K562 (cell line): Measurements from ENCODE around the gene DPY19L1. TPM values are rescaled to one million over a fixed set of nuclear protein-coding genes. Genes with fewer than 3 reads are reported as not detected.

Experiments used
- ATAC-seq: fragments of 200-7000 bp; cut with Tn5 transposase; 3 replicates; pipeline ENCODE4 v1.9.1; 2020; ENCODE audit warnings: moderate library complexity
- BruUV-seq: library from RNA; stranded (reverse); fragments of 400-500 nt; replicated peaks from 2 replicates; lab custom pipeline; 2021; lab: Mats Ljungman, UMichigan
- CTCF ChIA-PET: fragments of 300-600 bp; formaldehyde crosslinking; extraction: SDS; loops from one replicate; lab custom pipeline; 2021; ENCODE audit warnings: low intra/inter-chr PET ratio; lab: Yijun Ruan, JAX
- POLR2A ChIA-PET: fragments of 300-600, 350-650 bp; sonication (Branson Sonifier 250); formaldehyde crosslinking; extraction: SDS; loops from one replicate; lab custom pipeline; 2021; ENCODE audit warnings: antibody characterized with exemption, inconsistent platforms; lab: Yijun Ruan, JAX
- DNase-seq, 4 experiments: peaks; one replicate each; pipeline versions ENCODE4 v3.0.0 to v3.0.0-alpha.2; 2011 to 2018; ENCODE audit warnings: low spot score in 3 of 4, mixed read lengths in 3 of 4; ENCODE audit errors: extremely low read depth in 1 of 4
- FAIRE-seq: peaks from 2 replicates; lab custom pipeline; 2011; peaks lifted over from hg19 to GRCh38; lab: Jason Lieb, UNC
- H2AFZ ChIP-seq: 2 replicates; pipeline ENCODE4 v1.6.0; 2011; ENCODE audit warnings: low read depth, low read length, control low read depth, inconsistent platforms
- H3K27ac ChIP-seq: fragments of 200-600 bp; 3 replicates; pipeline ENCODE4 v1.8.0; 2011; ENCODE audit warnings: low read depth, mild to moderate bottlenecking, control low read depth, inconsistent platforms, low read length, moderate library complexity, mixed read lengths; ENCODE audit errors: extremely low read depth
- H3K27me3 ChIP-seq, 2 experiments: fragments of 300-600 bp in 1 of 2; 2 replicates in 1 of 2; 3 replicates in 1 of 2; pipeline versions ENCODE4 v1.6.0 to v1.8.0; 2011; ENCODE audit warnings: inconsistent platforms in 2 of 2, low read length in 2 of 2, mild to moderate bottlenecking in 1 of 2, mixed read lengths in 1 of 2, moderate library complexity in 1 of 2; ENCODE audit not compliant: control insufficient read depth in 2 of 2, insufficient read depth in 2 of 2
- H3K36me3 ChIP-seq: fragments of 300-600 bp; 3 replicates; pipeline ENCODE4 v1.8.0; 2011; ENCODE audit warnings: mild to moderate bottlenecking, low read length, inconsistent platforms; ENCODE audit not compliant: control insufficient read depth, insufficient read depth
- H3K4me1 ChIP-seq, 2 experiments: fragments of 200-600 bp in 1 of 2; replicated peaks in 1 of 2; 2 replicates in 1 of 2; 3 replicates in 1 of 2; pipeline versions ENCODE4 v1.5.1 to v1.8.0; 2011; ENCODE audit warnings: inconsistent platforms in 2 of 2, low read length in 2 of 2, mild to moderate bottlenecking in 1 of 2, mixed read lengths in 1 of 2, moderate library complexity in 1 of 2; ENCODE audit not compliant: control insufficient read depth in 2 of 2, insufficient read depth in 2 of 2
- H3K4me2 ChIP-seq: 2 replicates; pipeline ENCODE4 v1.6.1; 2011; ENCODE audit warnings: low read length, control low read depth, inconsistent platforms, mixed read lengths; ENCODE audit not compliant: insufficient read depth
- H3K4me3 ChIP-seq: fragments of 200-600 bp; sonication (generic), shearing (Covaris generic); 2 replicates; pipeline ENCODE4 v1.5.1; 2016; ENCODE audit warnings: control low read depth, inconsistent platforms
- H3K79me2 ChIP-seq: fragments of 200-600 bp; 3 replicates; pipeline ENCODE4 v1.8.0; 2011; ENCODE audit warnings: low read length, inconsistent platforms; ENCODE audit not compliant: control insufficient read depth, insufficient read depth
- H3K9ac ChIP-seq, 2 experiments: 2 replicates each; pipeline versions ENCODE4 v1.6.0 to v1.6.1; 2011; ENCODE audit warnings: low read depth in 2 of 2, low read length in 2 of 2, control low read depth in 1 of 2, inconsistent platforms in 1 of 2, mild to moderate bottlenecking in 1 of 2, mixed read lengths in 1 of 2; ENCODE audit not compliant: insufficient read depth in 1 of 2
- H3K9me1 ChIP-seq: one replicate; pipeline ENCODE4 v1.6.0; 2011; ENCODE audit warnings: inconsistent platforms, mild to moderate bottlenecking, low read length, moderate library complexity; ENCODE audit not compliant: control insufficient read depth, insufficient read depth
- H3K9me3 ChIP-seq: replicated peaks from 2 replicates; pipeline ENCODE4 v1.5.1; 2011; ENCODE audit warnings: low read depth, low read length, inconsistent platforms; ENCODE audit not compliant: control insufficient read depth, insufficient read depth
- H4K20me1 ChIP-seq: replicated peaks from 2 replicates; pipeline ENCODE4 v1.6.1; 2011; ENCODE audit warnings: low read length, inconsistent platforms, mixed read lengths; ENCODE audit not compliant: control insufficient read depth, insufficient read depth
- BCL6 ChIP-seq: fragments of 250-450 bp; sonication (Bioruptor Pico); IDR thresholded peaks from 2 replicates; pipeline ENCODE4 v1.4.0; 2020
- MEIS2 ChIP-seq: fragments of 450-650 bp; IDR thresholded peaks from 2 replicates; pipeline ENCODE4 v1.6.1; 2014; ENCODE audit warnings: mild to moderate bottlenecking; ENCODE audit not compliant: partially characterized antibody
- NFIX ChIP-seq: fragments of 250-450 bp; sonication (Bioruptor Pico); IDR thresholded peaks from 2 replicates; pipeline ENCODE4 v1.4.0; 2020; ENCODE audit warnings: low read depth, mild to moderate bottlenecking, moderate library complexity
- NR2C2 ChIP-seq, 2 experiments: fragments of 200-800 bp in 1 of 2; sonication (Bioruptor generic) in 1 of 2; sonication (generic) in 1 of 2; formaldehyde crosslinking in 1 of 2; IDR thresholded peaks; 2 replicates each; pipeline versions ENCODE4 v1.6.1 to v1.8.0; 2016 to 2022; ENCODE audit warnings: mild to moderate bottlenecking in 1 of 2, missing compliant biosample characterization in 1 of 2, missing genetic modification characterization in 1 of 2, missing genetic modification reagents in 1 of 2
- NR2F6 ChIP-seq: fragments of 450-650 bp; formaldehyde crosslinking; IDR thresholded peaks from 2 replicates; pipeline ENCODE4 v1.4.0; 2020; ENCODE audit warnings: mild to moderate bottlenecking
- PHF21A ChIP-seq: fragments of 450-650 bp; IDR thresholded peaks from 2 replicates; pipeline ENCODE4 v1.6.1; 2017; ENCODE audit warnings: low read depth, borderline replicate concordance
- PRMT5 ChIP-seq: sonication (generic); formaldehyde crosslinking; IDR thresholded peaks from 2 replicates; pipeline ENCODE4 v1.5.0; 2020; ENCODE audit warnings: missing genetic modification reagents
- SRSF9 ChIP-seq: fragments of 200-400 bp; formaldehyde crosslinking; IDR thresholded peaks from 2 replicates; pipeline ENCODE4 v1.6.1; 2017; ENCODE audit warnings: low read depth, low read length, borderline replicate concordance
- TEAD4 ChIP-seq, 2 experiments: sonication (generic) in 1 of 2; formaldehyde crosslinking in 1 of 2; IDR thresholded peaks; 2 replicates each; pipeline versions ENCODE4 v1.6.1 to v1.8.0; 2012 to 2022; ENCODE audit warnings: borderline replicate concordance in 1 of 2, inconsistent platforms in 1 of 2, low read length in 1 of 2, mild to moderate bottlenecking in 1 of 2, missing genetic modification reagents in 1 of 2
- ZBTB7A ChIP-seq: IDR thresholded peaks from 2 replicates; pipeline ENCODE4 v1.6.1; 2011; ENCODE audit warnings: low read depth, mild to moderate bottlenecking, low read length, moderate library complexity, borderline replicate concordance; ENCODE audit not compliant: control insufficient read depth
- ZNF274 ChIP-seq: IDR thresholded peaks from 2 replicates; pipeline ENCODE4 v1.6.1; 2011; ENCODE audit warnings: low read depth, mild to moderate bottlenecking, low read length, moderate library complexity, borderline replicate concordance
- WGBS: fragments of 100-300 bp; shearing (Covaris generic); methylation state at CpG from one replicate; pipeline ENCODE4 v1.1.6; 2016; ENCODE audit warnings: low coverage, mixed read lengths; ENCODE audit not compliant: insufficient coverage; ENCODE audit errors: missing lambda C conversion rate; 5-methylcytosine and 5-hydroxymethylcytosine counted together
- in situ Hi-C: fragments of 300-500 bp; cut with MboI; formaldehyde crosslinking; loops from 4 replicates; pipeline ENCODE4 v1.15.0; 2018; ENCODE audit warnings: inconsistent platforms, mixed read lengths
- intact Hi-C: fragments of 100-400 bp; cut with micrococcal nuclease; formaldehyde crosslinking; loops from 2 replicates; pipeline ENCODE4 v1.14.2; 2022
- polyA plus RNA-seq, 8 experiments: library from polyadenylated mRNA; depleted of rRNA in 4 of 8; stranded (reverse) in 5 of 8; unstranded in 3 of 8; fragments of >200 nt; fragmentation: Nextera tagmentation in 2 of 8; fragmentation: Illumina TruSeq in 1 of 8; extraction: Ambion mirVana in 2 of 8; extraction: Trizol in 1 of 8; gene quantifications; 2 replicates each; pipeline versions ENCODE4 v1.2.1 to v1.2.3, GENCODE V29; 2011 to 2014; ENCODE audit warnings: inconsistent platforms in 1 of 8, missing spikeins in 1 of 8
- total RNA-seq, 7 experiments: library from RNA; depleted of rRNA in 6 of 7; stranded (reverse); fragments of >200 nt in 6 of 7; fragmentation: Illumina TruSeq in 2 of 7; extraction: Trizol in 2 of 7; gene quantifications; 2 replicates each; pipeline versions ENCODE4 v1.2.1 to v1.2.3, GENCODE V29; 2011 to 2021; ENCODE audit warnings: low replicate concordance in 1 of 7
- TF ChIP-seq, protein P1 (sequence below): fragments of 250-450 bp; sonication (Bioruptor Pico); IDR thresholded peaks from 2 replicates; pipeline ENCODE4 v1.5.0; 2020; ENCODE audit warnings: mild to moderate bottlenecking, borderline replicate concordance
- TF ChIP-seq, protein P2 (sequence below): sonication (generic); IDR thresholded peaks from 2 replicates; pipeline ENCODE4 v1.6.1; 2016
- TF ChIP-seq, protein P3 (sequence below): fragments of 450-650 bp; IDR thresholded peaks from 2 replicates; pipeline ENCODE4 v1.6.1; 2014; ENCODE audit warnings: low read depth, mild to moderate bottlenecking, moderate library complexity, borderline replicate concordance
- TF ChIP-seq, protein P4 (sequence below), 2 experiments: fragments of 450-650 bp; conservative IDR thresholded peaks; 2 replicates each; pipeline ENCODE4 v1.6.1; 2017; ENCODE audit warnings: mild to moderate bottlenecking in 2 of 2, moderate library complexity in 2 of 2

The DPY19L1 gene
- total and polyA plus RNA-seq, 9 of the 15 experiments (the other 6 are each of a cell fraction or from before 2014, with no cell fraction given): 4.0 to 34.3 (median 22.1) TPM

DNA sequence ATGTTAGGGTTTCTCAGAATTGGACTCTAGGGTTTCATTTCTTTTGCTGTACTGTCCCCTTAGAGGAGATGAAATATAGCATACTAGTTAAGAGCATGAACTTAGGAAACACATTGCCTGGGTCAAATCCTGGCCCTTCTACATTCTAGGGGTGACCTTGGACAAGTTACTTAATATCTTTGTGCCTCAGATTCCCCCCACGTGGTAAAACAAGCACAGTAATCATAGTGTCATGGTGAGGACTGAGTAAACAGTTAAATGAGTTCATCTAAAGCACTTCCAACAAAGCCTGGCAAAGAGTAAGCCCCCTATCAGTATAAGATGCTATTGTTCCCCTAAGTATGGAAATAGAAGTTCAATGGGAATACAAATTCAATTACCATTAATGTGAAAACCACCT is 5.1 kb downstream of the DPY19L1 start:
- POLR2A ChIA-PET: no interaction called here
- no peak overlapping the region for H3K9ac ChIP-seq
- no peaks in the 10 kb centered on the region for H3K9me1 ChIP-seq
- H3K27ac ChIP-seq: peak overlapping the region; percentile 11; the same call in 1 of the 3 replicates
- 7% methylated on average over 1 of the region's 1 CpG for WGBS
- TF ChIP-seq PRMT5 (CRISPR knock-in tag) (no peak), PHF21A (no peak), NFIX (no peak), ZNF274 (no peak), MEIS2 (no peak), NR2C2 (CRISPR knock-in tag; IDR thresholded peaks at IDR 0.05) (no peak), NR2C2 (tag; IDR thresholded peaks at IDR 0.05) (0 out of 2 replicates have a peak, but pooled peaks have one; percentile 22), ZBTB7A (no peak), SRSF9 (no peak), NR2F6 (CRISPR knock-in tag) (no peak), TEAD4 (IDR thresholded peaks at IDR 0.05; ENCODE audit: low read length) (no peak), TEAD4 (CRISPR knock-in tag; IDR thresholded peaks at IDR 0.05; ENCODE audit: borderline replicate concordance) (no peak), BCL6 (CRISPR knock-in tag) (no peak)
- TF ChIP-seq, protein P1, sequence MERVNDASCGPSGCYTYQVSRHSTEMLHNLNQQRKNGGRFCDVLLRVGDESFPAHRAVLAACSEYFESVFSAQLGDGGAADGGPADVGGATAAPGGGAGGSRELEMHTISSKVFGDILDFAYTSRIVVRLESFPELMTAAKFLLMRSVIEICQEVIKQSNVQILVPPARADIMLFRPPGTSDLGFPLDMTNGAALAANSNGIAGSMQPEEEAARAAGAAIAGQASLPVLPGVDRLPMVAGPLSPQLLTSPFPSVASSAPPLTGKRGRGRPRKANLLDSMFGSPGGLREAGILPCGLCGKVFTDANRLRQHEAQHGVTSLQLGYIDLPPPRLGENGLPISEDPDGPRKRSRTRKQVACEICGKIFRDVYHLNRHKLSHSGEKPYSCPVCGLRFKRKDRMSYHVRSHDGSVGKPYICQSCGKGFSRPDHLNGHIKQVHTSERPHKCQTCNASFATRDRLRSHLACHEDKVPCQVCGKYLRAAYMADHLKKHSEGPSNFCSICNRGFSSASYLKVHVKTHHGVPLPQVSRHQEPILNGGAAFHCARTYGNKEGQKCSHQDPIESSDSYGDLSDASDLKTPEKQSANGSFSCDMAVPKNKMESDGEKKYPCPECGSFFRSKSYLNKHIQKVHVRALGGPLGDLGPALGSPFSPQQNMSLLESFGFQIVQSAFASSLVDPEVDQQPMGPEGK: no peak
- TF ChIP-seq, protein P2, sequence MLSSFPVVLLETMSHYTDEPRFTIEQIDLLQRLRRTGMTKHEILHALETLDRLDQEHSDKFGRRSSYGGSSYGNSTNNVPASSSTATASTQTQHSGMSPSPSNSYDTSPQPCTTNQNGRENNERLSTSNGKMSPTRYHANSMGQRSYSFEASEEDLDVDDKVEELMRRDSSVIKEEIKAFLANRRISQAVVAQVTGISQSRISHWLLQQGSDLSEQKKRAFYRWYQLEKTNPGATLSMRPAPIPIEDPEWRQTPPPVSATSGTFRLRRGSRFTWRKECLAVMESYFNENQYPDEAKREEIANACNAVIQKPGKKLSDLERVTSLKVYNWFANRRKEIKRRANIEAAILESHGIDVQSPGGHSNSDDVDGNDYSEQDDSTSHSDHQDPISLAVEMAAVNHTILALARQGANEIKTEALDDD: peak; percentile 22; the same call in 1 of the 2 replicates
- TF ChIP-seq, protein P3, sequence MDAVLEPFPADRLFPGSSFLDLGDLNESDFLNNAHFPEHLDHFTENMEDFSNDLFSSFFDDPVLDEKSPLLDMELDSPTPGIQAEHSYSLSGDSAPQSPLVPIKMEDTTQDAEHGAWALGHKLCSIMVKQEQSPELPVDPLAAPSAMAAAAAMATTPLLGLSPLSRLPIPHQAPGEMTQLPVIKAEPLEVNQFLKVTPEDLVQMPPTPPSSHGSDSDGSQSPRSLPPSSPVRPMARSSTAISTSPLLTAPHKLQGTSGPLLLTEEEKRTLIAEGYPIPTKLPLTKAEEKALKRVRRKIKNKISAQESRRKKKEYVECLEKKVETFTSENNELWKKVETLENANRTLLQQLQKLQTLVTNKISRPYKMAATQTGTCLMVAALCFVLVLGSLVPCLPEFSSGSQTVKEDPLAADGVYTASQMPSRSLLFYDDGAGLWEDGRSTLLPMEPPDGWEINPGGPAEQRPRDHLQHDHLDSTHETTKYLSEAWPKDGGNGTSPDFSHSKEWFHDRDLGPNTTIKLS: no peak
- TF ChIP-seq, protein P4, sequence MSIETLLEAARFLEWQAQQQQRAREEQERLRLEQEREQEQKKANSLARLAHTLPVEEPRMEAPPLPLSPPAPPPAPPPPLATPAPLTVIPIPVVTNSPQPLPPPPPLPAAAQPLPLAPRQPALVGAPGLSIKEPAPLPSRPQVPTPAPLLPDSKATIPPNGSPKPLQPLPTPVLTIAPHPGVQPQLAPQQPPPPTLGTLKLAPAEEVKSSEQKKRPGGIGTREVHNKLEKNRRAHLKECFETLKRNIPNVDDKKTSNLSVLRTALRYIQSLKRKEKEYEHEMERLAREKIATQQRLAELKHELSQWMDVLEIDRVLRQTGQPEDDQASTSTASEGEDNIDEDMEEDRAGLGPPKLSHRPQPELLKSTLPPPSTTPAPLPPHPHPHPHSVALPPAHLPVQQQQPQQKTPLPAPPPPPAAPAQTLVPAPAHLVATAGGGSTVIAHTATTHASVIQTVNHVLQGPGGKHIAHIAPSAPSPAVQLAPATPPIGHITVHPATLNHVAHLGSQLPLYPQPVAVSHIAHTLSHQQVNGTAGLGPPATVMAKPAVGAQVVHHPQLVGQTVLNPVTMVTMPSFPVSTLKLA (conservative IDR thresholded peaks at IDR 0.05): 0 out of 4 replicates have a peak, but pooled peaks of 1 of the 2 experiments have one; percentile 25
- TF ChIP-seq, all 486 proteins: peak for 3
- no peak overlapping the region for H3K4me3 ChIP-seq
- peaks cover 5 to 27% of the 10 kb centered on the region in 2 experiments; a peak in 4 of 5 replicates for H3K4me1 ChIP-seq
- FAIRE-seq (no peak), ATAC-seq (no peak), DNase-seq (no peak)
- in situ Hi-C loops (no loop called here), intact Hi-C loops (loop anchor here (10.0 kb wide), 2 partner anchors 107 to 357 kb away; no protein-coding TSS in a partner anchor)
- no peak overlapping the region for H3K4me2 ChIP-seq
- H3K9me3 ChIP-seq: no peaks in the 10 kb centered on the region
- peaks cover 89% of the 10 kb centered on the region for H3K79me2 ChIP-seq
- H3K27me3 ChIP-seq: no peaks in the 10 kb centered on the region
- no peaks in the 10 kb centered on the region for H3K36me3 ChIP-seq
- no peak overlapping the region for H2AFZ ChIP-seq
- BruUV-seq: no TSS peak
- no peaks in the 10 kb centered on the region for H4K20me1 ChIP-seq
- CTCF ChIA-PET: no interaction called here
